GM23338 (cell line): ENCODE measurements around the gene PGM1.

Source experiments
- CREB1 ChIP-seq: fragments of 250-450 bp; sonication (Bioruptor Pico); IDR thresholded peaks from 2 replicates; pipeline ENCODE4 v1.5.0; 2020; ENCODE audit warnings: low read depth, mild to moderate bottlenecking, moderate library complexity
- POLR2AphosphoS5 ChIP-seq: IDR thresholded peaks from 2 replicates; pipeline ENCODE4 v1.6.1; 2016; ENCODE audit warnings: antibody characterized with exemption, low read depth
- TF ChIP-seq, protein P1 (sequence below), 2 experiments: fragments of 200-600 bp in 1 of 2; sonication (generic) in 1 of 2; conservative IDR thresholded peaks; 2 replicates each; pipeline versions ENCODE4 v1.5.1 to v1.6.1; 2016 to 2017; ENCODE audit warnings: antibody characterized with exemption in 2 of 2, low read depth in 2 of 2, mild to moderate bottlenecking in 2 of 2, moderate library complexity in 1 of 2

DNA sequence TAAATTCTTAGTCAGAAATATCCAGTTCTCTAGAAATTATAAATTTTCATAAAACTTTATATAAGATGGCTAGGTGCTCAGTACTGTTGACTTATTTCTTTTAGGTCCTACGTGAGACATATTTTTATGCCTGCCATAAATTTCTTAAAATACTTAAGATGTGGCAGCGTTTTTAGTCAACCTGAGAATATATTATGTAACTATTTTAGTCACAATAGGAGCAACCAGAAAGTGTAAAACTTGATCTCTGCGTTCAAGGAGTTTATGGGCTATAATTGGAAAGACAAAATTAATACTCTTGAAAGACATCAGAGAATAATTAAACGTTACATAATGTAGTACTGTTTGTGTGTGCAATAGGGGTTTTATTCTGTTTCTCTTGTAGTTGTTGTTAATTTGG lies 24.1 kb upstream of the PGM1 start:
- TF ChIP-seq, protein P1, sequence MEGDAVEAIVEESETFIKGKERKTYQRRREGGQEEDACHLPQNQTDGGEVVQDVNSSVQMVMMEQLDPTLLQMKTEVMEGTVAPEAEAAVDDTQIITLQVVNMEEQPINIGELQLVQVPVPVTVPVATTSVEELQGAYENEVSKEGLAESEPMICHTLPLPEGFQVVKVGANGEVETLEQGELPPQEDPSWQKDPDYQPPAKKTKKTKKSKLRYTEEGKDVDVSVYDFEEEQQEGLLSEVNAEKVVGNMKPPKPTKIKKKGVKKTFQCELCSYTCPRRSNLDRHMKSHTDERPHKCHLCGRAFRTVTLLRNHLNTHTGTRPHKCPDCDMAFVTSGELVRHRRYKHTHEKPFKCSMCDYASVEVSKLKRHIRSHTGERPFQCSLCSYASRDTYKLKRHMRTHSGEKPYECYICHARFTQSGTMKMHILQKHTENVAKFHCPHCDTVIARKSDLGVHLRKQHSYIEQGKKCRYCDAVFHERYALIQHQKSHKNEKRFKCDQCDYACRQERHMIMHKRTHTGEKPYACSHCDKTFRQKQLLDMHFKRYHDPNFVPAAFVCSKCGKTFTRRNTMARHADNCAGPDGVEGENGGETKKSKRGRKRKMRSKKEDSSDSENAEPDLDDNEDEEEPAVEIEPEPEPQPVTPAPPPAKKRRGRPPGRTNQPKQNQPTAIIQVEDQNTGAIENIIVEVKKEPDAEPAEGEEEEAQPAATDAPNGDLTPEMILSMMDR (conservative IDR thresholded peaks at IDR 0.05; ENCODE audit: low read depth in 2 of 2), result no peak
- TF ChIP-seq CREB1 (CRISPR knock-in tag), result no peak
- no peak for TF ChIP-seq POLR2AphosphoS5
